GM19324 (cell line): ENCODE measurements around the gene OPHN1.
"Not testable (repeated sequence)": the region's sequence is repeated elsewhere in the genome, so short reads cannot be mapped to it uniquely, and the experiment has no call there.

Experiments
- ATAC-seq: cut with Tn5 transposase; IDR thresholded peaks from one replicate; pipeline ENCODE4 v1.9.1; 2021; ENCODE audit warnings: mild to moderate bottlenecking, moderate library complexity; ENCODE audit not compliant: unreplicated experiment, low FRiP score

Gene OPHN1

GRCh38 chrX:68428431-68428830, 4.9 kb downstream of the OPHN1 start:
- no peak for ATAC-seq

- no peak for ATAC-seq
These were observed 8.6 kb downstream of the OPHN1 start for GRCh38 chrX:68424719-68425118.

- ATAC-seq = no peak
These were observed 10.8 kb downstream of the OPHN1 start for GRCh38 chrX:68422478-68422877.

- ATAC-seq = no peak
These were observed 11.7 kb downstream of the OPHN1 start for GRCh38 chrX:68421636-68422035.

GRCh38 chrX:68420559-68420958, 12.7 kb downstream of the OPHN1 start:
- ATAC-seq = no peak

GRCh38 chrX:68419975-68420374, 13.3 kb downstream of the OPHN1 start:
- ATAC-seq = no peak

GRCh38 chrX:68417651-68418050, 15.6 kb downstream of the OPHN1 start:
- ATAC-seq = no peak

- no peak for ATAC-seq
These were observed 16.7 kb downstream of the OPHN1 start for GRCh38 chrX:68416592-68416991.

GRCh38 chrX:68415316-68415715, 18.0 kb downstream of the OPHN1 start:
- no peak for ATAC-seq

- no peak for ATAC-seq
These were observed 20.0 kb downstream of the OPHN1 start for GRCh38 chrX:68413254-68413653.

- no peak for ATAC-seq
These were observed 21.6 kb downstream of the OPHN1 start for GRCh38 chrX:68411729-68412128.

GRCh38 chrX:68409194-68409593, 24.1 kb downstream of the OPHN1 start:
- ATAC-seq = no peak

- ATAC-seq = no peak
These were observed 29.8 kb downstream of the OPHN1 start for GRCh38 chrX:68403522-68403921.

- ATAC-seq = no peak
These were observed 30.3 kb downstream of the OPHN1 start for GRCh38 chrX:68403038-68403437.

- no peak for ATAC-seq
These were observed 31.2 kb downstream of the OPHN1 start for GRCh38 chrX:68402094-68402493.

GRCh38 chrX:68398291-68398690, 35.0 kb downstream of the OPHN1 start:
- ATAC-seq = no peak

GRCh38 chrX:68396953-68397352, 36.3 kb downstream of the OPHN1 start:
- no peak for ATAC-seq

- not testable (repeated sequence) for ATAC-seq
These were observed 43.8 kb downstream of the OPHN1 start for GRCh38 chrX:68389419-68389960.

- no peak for ATAC-seq
These were observed 45.5 kb downstream of the OPHN1 start for GRCh38 chrX:68387776-68388175.

- no peak for ATAC-seq
These were observed 49.8 kb downstream of the OPHN1 start for GRCh38 chrX:68383540-68383939.

- not testable (repeated sequence) for ATAC-seq
These were observed 55.7 kb downstream of the OPHN1 start for GRCh38 chrX:68377579-68377978.

GRCh38 chrX:68376373-68376772, 56.9 kb downstream of the OPHN1 start:
- ATAC-seq = no peak

- no peak for ATAC-seq
These were observed 57.5 kb downstream of the OPHN1 start for GRCh38 chrX:68375803-68376202.
